PC-9 (cell line): Measurements from ENCODE around the gene TIMM29. TPM values are rescaled to one million over a fixed set of nuclear protein-coding genes. Genes with fewer than 3 reads are reported as not detected.

Source experiments
- BruUV-seq: library from RNA; stranded (reverse); fragments of 400-500 nt; replicated peaks from 2 replicates; lab custom pipeline; 2021; lab: Mats Ljungman, UMichigan
- CTCF ChIA-PET: fragments of 300-600 bp; sonication (Branson Sonifier 250); formaldehyde crosslinking; loops from one replicate; lab custom pipeline; 2022; ENCODE audit warnings: antibody characterized with exemption; lab: Charles Lee
- POLR2A ChIA-PET: fragments of 300-600 bp; sonication (Branson Sonifier 250); formaldehyde crosslinking; loops from one replicate; lab custom pipeline; 2022; ENCODE audit warnings: antibody characterized with exemption; ENCODE audit not compliant: unreplicated experiment; lab: Charles Lee
- DNase-seq, 2 experiments: peaks; one replicate each; pipeline versions ENCODE4 v3.0.0 to v3.0.0-alpha.2; 2015 to 2022; ENCODE audit warnings: mixed read lengths in 1 of 2
- H2AFZ ChIP-seq: fragments of 200-600 bp; sonication (generic); 2 replicates; pipeline ENCODE4 v1.8.1; 2017; ENCODE audit warnings: antibody characterized with exemption
- H3F3A ChIP-seq: fragments of 200-600 bp; sonication (generic); 2 replicates; pipeline ENCODE4 v1.8.1; 2017; ENCODE audit warnings: antibody characterized with exemption, mild to moderate bottlenecking, low read depth; ENCODE audit not compliant: insufficient read depth
- H3K27ac ChIP-seq: fragments of 200-600 bp; sonication (generic); 2 replicates; pipeline ENCODE4 v1.6.1; 2016; ENCODE audit warnings: mixed run types
- H3K27me3 ChIP-seq: fragments of 200-600 bp; sonication (generic); 2 replicates; pipeline ENCODE4 v1.6.1; 2016; ENCODE audit warnings: low read depth, mixed run types; ENCODE audit not compliant: insufficient read depth
- H3K36me3 ChIP-seq: fragments of 200-600 bp; sonication (generic); 2 replicates; pipeline ENCODE4 v1.6.1; 2016; ENCODE audit warnings: low read depth, mixed run types
- H3K4me1 ChIP-seq: fragments of 200-600 bp; sonication (generic); replicated peaks from 2 replicates; pipeline ENCODE4 v1.6.1; 2016; ENCODE audit warnings: mixed run types; ENCODE audit not compliant: insufficient read depth
- H3K4me2 ChIP-seq: fragments of 200-600 bp; sonication (generic); 2 replicates; pipeline ENCODE4 v1.6.1; 2017; ENCODE audit warnings: mixed run types
- H3K4me3 ChIP-seq: fragments of 200-600 bp; sonication (generic); 2 replicates; pipeline ENCODE4 v1.6.1; 2016; ENCODE audit warnings: mixed run types
- H3K79me2 ChIP-seq: fragments of 200-600 bp; sonication (generic); 2 replicates; pipeline ENCODE4 v1.6.1; 2017; ENCODE audit warnings: low read depth, mixed run types
- H3K9me2 ChIP-seq: fragments of 200-600 bp; sonication (generic); 2 replicates; pipeline ENCODE4 v1.8.1; 2017; ENCODE audit warnings: mild to moderate bottlenecking; ENCODE audit not compliant: insufficient read depth
- H3K9me3 ChIP-seq: fragments of 200-600 bp; sonication (generic); 2 replicates; pipeline ENCODE4 v1.8.1; 2016; ENCODE audit warnings: low read depth; ENCODE audit not compliant: insufficient read depth
- H4K20me1 ChIP-seq: fragments of 200-600 bp; sonication (generic); 2 replicates; pipeline ENCODE4 v1.8.1; 2017; ENCODE audit not compliant: insufficient read depth
- EZH2 ChIP-seq: fragments of 200-600 bp; sonication (generic); IDR thresholded peaks from 2 replicates; pipeline ENCODE4 v1.8.0; 2017; ENCODE audit warnings: antibody characterized with exemption, low read depth
- intact Hi-C: fragments of 100-400 bp; cut with micrococcal nuclease; formaldehyde crosslinking; loops from one replicate; pipeline ENCODE4 v1.10.0; 2022; ENCODE audit not compliant: unreplicated experiment
- total RNA-seq: library from RNA; stranded (reverse); gene quantifications from 2 replicates; pipeline ENCODE4 v1.2.3, GENCODE V29; 2021
- TF ChIP-seq, protein P1 (sequence below): fragments of 200-600 bp; sonication (generic); conservative IDR thresholded peaks from 2 replicates; pipeline ENCODE4 v1.6.1; 2017; ENCODE audit warnings: mixed run types, antibody characterized with exemption, mild to moderate bottlenecking, moderate library complexity

The TIMM29 gene
- total RNA-seq, 1 experiment from 2014 or later: 22.4 TPM

DNA sequence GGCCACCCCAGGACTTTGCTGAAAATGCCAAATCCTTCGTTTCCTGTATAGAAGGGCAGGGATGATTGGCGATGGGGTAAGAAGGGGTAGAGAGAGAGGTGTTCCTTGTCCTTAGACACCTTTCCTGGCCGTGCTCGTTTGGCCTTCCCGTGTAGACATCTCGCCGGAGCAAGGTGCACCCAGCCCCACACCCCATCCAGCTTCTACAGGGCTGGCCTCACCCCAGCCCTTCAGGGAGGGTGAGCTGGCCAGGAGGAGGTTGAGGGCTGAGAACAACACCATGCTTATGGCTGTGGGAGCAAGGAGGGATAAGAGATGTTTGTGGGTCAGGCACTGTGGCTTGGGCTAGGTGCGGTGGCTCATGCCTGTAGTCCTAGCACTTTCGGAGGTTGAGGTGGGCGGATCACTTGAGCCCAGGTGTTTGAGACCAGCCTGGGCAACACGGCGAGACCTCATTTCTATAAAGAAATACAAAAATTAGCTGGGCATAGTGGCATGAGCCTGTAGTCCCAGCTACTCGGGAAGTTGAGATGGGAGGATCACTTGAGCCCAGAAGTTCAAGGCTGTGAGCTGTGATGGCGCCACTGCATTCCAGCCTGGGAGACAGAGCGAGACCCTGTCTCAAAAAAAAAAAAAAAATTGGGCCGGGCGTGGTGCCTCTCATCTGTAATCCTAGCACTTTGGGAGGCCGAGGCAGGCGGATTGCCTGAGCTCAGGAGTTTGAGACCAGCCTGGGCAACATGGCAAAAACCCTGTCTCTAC lies 47.7 kb downstream of the TIMM29 start:
- ChIA-PET CTCF (interaction anchor here (0.6 kb wide), 1 partner anchor 35 kb away, joined by 5 read pairs; no protein-coding TSS in a partner anchor), POLR2A (no interaction called here)
- H3K27ac ChIP-seq: no peak overlapping the region
- H2AFZ ChIP-seq: no peak overlapping the region
- DNase-seq: no peak
- peaks cover 12% of the 10 kb centered on the region for H3F3A ChIP-seq
- intact Hi-C loops: no loop called here
- TF ChIP-seq, protein P1, sequence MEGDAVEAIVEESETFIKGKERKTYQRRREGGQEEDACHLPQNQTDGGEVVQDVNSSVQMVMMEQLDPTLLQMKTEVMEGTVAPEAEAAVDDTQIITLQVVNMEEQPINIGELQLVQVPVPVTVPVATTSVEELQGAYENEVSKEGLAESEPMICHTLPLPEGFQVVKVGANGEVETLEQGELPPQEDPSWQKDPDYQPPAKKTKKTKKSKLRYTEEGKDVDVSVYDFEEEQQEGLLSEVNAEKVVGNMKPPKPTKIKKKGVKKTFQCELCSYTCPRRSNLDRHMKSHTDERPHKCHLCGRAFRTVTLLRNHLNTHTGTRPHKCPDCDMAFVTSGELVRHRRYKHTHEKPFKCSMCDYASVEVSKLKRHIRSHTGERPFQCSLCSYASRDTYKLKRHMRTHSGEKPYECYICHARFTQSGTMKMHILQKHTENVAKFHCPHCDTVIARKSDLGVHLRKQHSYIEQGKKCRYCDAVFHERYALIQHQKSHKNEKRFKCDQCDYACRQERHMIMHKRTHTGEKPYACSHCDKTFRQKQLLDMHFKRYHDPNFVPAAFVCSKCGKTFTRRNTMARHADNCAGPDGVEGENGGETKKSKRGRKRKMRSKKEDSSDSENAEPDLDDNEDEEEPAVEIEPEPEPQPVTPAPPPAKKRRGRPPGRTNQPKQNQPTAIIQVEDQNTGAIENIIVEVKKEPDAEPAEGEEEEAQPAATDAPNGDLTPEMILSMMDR: no peak
- TF ChIP-seq EZH2: no peak
- no peaks in the 10 kb centered on the region for H3K4me1 ChIP-seq
- H3K9me3 ChIP-seq: no peaks in the 10 kb centered on the region
- BruUV-seq: no TSS peak
- no peaks in the 10 kb centered on the region for H3K9me2 ChIP-seq
- H4K20me1 ChIP-seq: peaks cover 90% of the 10 kb centered on the region
- no peak overlapping the region for H3K4me3 ChIP-seq
- H3K27me3 ChIP-seq: no peaks in the 10 kb centered on the region
- no peaks in the 10 kb centered on the region for H3K36me3 ChIP-seq
- H3K4me2 ChIP-seq: no peak overlapping the region
- H3K79me2 ChIP-seq: peaks cover 94% of the 10 kb centered on the region

- H3K27me3 ChIP-seq: no peaks in the 10 kb centered on the region
- POLR2A ChIA-PET: no interaction called here
- TF ChIP-seq EZH2: no peak
- TF ChIP-seq, protein P1: no peak
Observed at GRCh38 chr19:10977742-10978092, 49.1 kb downstream of the TIMM29 start.

More at GRCh38 chr19:10977742-10978092, 49.1 kb downstream of the TIMM29 start:
- CTCF ChIA-PET: no interaction called here
- no peak overlapping the region for H2AFZ ChIP-seq
- H3K4me1 ChIP-seq: no peaks in the 10 kb centered on the region
- H3K79me2 ChIP-seq: peaks cover 94% of the 10 kb centered on the region
- DNase-seq: no peak
- no peak overlapping the region for H3K4me2 ChIP-seq
- H3K4me3 ChIP-seq: no peak overlapping the region
- H3K9me3 ChIP-seq: no peaks in the 10 kb centered on the region
- no peak overlapping the region for H3K27ac ChIP-seq
- intact Hi-C loops: no loop called here
- H4K20me1 ChIP-seq: peaks cover 86% of the 10 kb centered on the region
- no peaks in the 10 kb centered on the region for H3K36me3 ChIP-seq
- peaks cover 14% of the 10 kb centered on the region for H3F3A ChIP-seq
- H3K9me2 ChIP-seq: no peaks in the 10 kb centered on the region
- no TSS peak for BruUV-seq

Other genes with a start within 250 kb of the TIMM29 start
- 31.9 and 41.0 TPM in 2 replicates for gene QTRT1, start 227.4 kb upstream of the TIMM29 start, total RNA-seq
- gene DNM2, start 210.7 kb upstream of the TIMM29 start, total RNA-seq: 169 and 188 TPM in 2 replicates
- gene TMED1, start 92.6 kb upstream of the TIMM29 start, total RNA-seq: 21.3 and 31.4 TPM in 2 replicates
- gene C19orf38, start 80.4 kb upstream of the TIMM29 start, total RNA-seq: 0.59 and 1.4 TPM in 2 replicates
- 56.0 and 63.7 TPM in 2 replicates for gene CARM1, start 57.3 kb upstream of the TIMM29 start, total RNA-seq
- gene YIPF2, start 172 bp upstream of the TIMM29 start, total RNA-seq: 60.2 and 79.8 TPM in 2 replicates
- 128 and 136 TPM in 2 replicates for gene SMARCA4, start 32.2 kb downstream of the TIMM29 start, total RNA-seq
- 160 and 182 TPM in 2 replicates for gene LDLR, start 160.7 kb downstream of the TIMM29 start, total RNA-seq
- 50.9 and 59.2 TPM in 2 replicates for gene SPC24, start 227.0 kb downstream of the TIMM29 start, total RNA-seq